Sigmoid colon (tissue), 4 donors: ENCODE data around the gene JPT2.

Experiments
- POLR2AphosphoS5 ChIP-seq, 4 donors: sonication (generic); formaldehyde crosslinking; IDR thresholded peaks; one replicate each; pipeline ENCODE4 v1.6.1; 2017; ENCODE audit warnings: antibody characterized with exemption in 4 of 4
- TF ChIP-seq, protein P1 (sequence below), 4 experiments: fragments of 450-650 bp in 3 of 4; fragments of 200-600 bp in 1 of 4; IDR thresholded peaks; one replicate each; pipeline ENCODE4 v1.5.1; 2016 to 2019; ENCODE audit warnings: antibody characterized with exemption in 4 of 4, mild to moderate bottlenecking in 3 of 4, moderate library complexity in 2 of 4

DNA sequence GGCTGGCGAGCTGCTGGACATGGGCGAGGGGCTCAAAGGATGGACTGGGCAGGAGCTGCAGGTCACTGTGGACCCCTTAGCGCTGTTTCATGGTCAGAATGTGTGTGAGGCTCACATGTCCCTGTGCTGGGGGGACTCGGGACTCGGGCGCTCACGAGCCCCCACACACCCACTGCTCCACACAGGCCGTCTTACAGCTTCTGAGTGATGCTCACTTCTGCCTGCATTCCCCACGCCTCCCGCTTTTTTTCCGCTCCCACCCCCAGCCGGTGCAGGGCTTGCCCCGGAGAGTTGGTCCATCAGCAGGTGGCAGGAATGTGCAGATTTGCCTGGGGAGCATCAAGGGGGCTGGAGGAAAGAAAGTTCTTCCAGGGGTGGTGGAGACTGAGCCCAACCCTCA, 20.2 kb upstream of the JPT2 start:
- TF ChIP-seq POLR2AphosphoS5 (IDR thresholded peaks at IDR 0.05): no peak
- TF ChIP-seq, protein P1, sequence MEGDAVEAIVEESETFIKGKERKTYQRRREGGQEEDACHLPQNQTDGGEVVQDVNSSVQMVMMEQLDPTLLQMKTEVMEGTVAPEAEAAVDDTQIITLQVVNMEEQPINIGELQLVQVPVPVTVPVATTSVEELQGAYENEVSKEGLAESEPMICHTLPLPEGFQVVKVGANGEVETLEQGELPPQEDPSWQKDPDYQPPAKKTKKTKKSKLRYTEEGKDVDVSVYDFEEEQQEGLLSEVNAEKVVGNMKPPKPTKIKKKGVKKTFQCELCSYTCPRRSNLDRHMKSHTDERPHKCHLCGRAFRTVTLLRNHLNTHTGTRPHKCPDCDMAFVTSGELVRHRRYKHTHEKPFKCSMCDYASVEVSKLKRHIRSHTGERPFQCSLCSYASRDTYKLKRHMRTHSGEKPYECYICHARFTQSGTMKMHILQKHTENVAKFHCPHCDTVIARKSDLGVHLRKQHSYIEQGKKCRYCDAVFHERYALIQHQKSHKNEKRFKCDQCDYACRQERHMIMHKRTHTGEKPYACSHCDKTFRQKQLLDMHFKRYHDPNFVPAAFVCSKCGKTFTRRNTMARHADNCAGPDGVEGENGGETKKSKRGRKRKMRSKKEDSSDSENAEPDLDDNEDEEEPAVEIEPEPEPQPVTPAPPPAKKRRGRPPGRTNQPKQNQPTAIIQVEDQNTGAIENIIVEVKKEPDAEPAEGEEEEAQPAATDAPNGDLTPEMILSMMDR (IDR thresholded peaks at IDR 0.05): no peak
